Upper lobe of left lung (tissue), 6 donors: Measurements from ENCODE around the gene HASPIN. TPM values are rescaled to one million over a fixed set of nuclear protein-coding genes. Genes with fewer than 3 reads are reported as not detected.

Source experiments
- ATAC-seq, 2 donors: fragments of 200-7000 bp; cut with Tn5 transposase; one replicate each; pipeline ENCODE4 v1.9.1; 2022; ENCODE audit warnings: mild to moderate bottlenecking in 2 of 2, moderate library complexity in 2 of 2; ENCODE audit not compliant: low FRiP score in 2 of 2
- DNase-seq, 2 donors: peaks; one replicate each; pipeline ENCODE4 v3.0.0-alpha.2; 2019 to 2020
- H3K27ac ChIP-seq, 4 donors: fragments of 200-600 bp; sonication (generic); one replicate each; pipeline ENCODE4 v1.5.1; 2016 to 2019
- H3K27me3 ChIP-seq, 4 donors: fragments of 200-600 bp; sonication (generic); one replicate each; pipeline ENCODE4 v1.5.1; 2017 to 2019
- H3K36me3 ChIP-seq, 4 donors: fragments of 200-600 bp; sonication (generic); one replicate each; pipeline ENCODE4 v1.5.1; 2016 to 2019
- H3K4me1 ChIP-seq, 4 donors: fragments of 200-600 bp; sonication (generic); one replicate each; pipeline ENCODE4 v1.5.1; 2018 to 2019
- H3K4me3 ChIP-seq, 4 donors: fragments of 200-600 bp; sonication (generic); one replicate each; pipeline ENCODE4 v1.5.1; 2017 to 2019; ENCODE audit warnings: mild to moderate bottlenecking in 2 of 4, moderate library complexity in 1 of 4
- H3K9me3 ChIP-seq, 4 donors: fragments of 200-600 bp; sonication (generic); one replicate each; pipeline ENCODE4 v1.5.1; 2018 to 2019
- CTCF ChIP-seq, 6 experiments: fragments of 450-650 bp in 4 of 6; fragments of 200-600 bp in 2 of 6; sonication (generic) in 2 of 6; IDR thresholded peaks; one replicate each; pipeline ENCODE4 v1.5.1; 2016 to 2019; ENCODE audit warnings: antibody characterized with exemption in 6 of 6
- EP300 ChIP-seq, 4 donors: sonication (generic); formaldehyde crosslinking; IDR thresholded peaks; one replicate each; pipeline ENCODE4 v1.5.1; 2017; ENCODE audit warnings: antibody characterized with exemption in 4 of 4, control low read depth in 2 of 4
- POLR2A ChIP-seq, 4 donors: fragments of 450-650 bp; IDR thresholded peaks; one replicate each; pipeline ENCODE4 v1.5.1; 2016 to 2017; ENCODE audit warnings: antibody characterized with exemption in 4 of 4, mild to moderate bottlenecking in 2 of 4
- POLR2AphosphoS5 ChIP-seq, 2 donors: sonication (generic); formaldehyde crosslinking; IDR thresholded peaks; one replicate each; pipeline ENCODE4 v1.5.1; 2017; ENCODE audit warnings: antibody characterized with exemption in 2 of 2
- WGBS, 2 donors: methylation state at CpG; one replicate each; pipeline ENCODE4 v1.1.5; 2017 to 2018; 5-methylcytosine and 5-hydroxymethylcytosine counted together
- total RNA-seq, 6 donors: library from RNA; depleted of rRNA in 4 of 6; stranded (reverse); fragments of >200 nt in 4 of 6; gene quantifications; one replicate each; pipeline versions ENCODE4 v1.1.0 to v1.2.1, GENCODE V29; 2016 to 2021
- donor health status: DM: no; HTN: no; CAD: no; lungs with moderate emphysema.
- donor health status: DM: no; HTN: yes; CAD: no; lungs with severe emphysema.

The HASPIN gene
- total RNA-seq, 6 donors from 2014 or later = 0.49 to 1.7 (median 0.81) TPM; not detected in 2

- 47 to 51% methylated on average over 3 to 7 of the region's 13 CpGs for WGBS, 2 donors
- Histone ChIP-seq H3K4me3 (no peak overlapping the region), H3K27ac (no peak overlapping the region), H3K9me3 (no peaks in the 10 kb centered on the region), H3K36me3 (no peaks in the 10 kb centered on the region), H3K4me1 (no peaks in the 10 kb centered on the region), H3K27me3 (peaks cover 0 to 8% (median 2%) of the 10 kb centered on the region in 4 donors)
- no peak for ATAC-seq
- no peak for TF ChIP-seq EP300 (IDR thresholded peaks at IDR 0.05)
- TF ChIP-seq POLR2AphosphoS5 (IDR thresholded peaks at IDR 0.05) = no peak
- TF ChIP-seq POLR2A (IDR thresholded peaks at IDR 0.05) = no peak
- no peak for TF ChIP-seq CTCF (IDR thresholded peaks at IDR 0.05)
- DNase-seq = peak in 1 of 2 donors; percentile 69
Observed at GRCh38 chr17:3685174-3685573, 38.5 kb upstream of the HASPIN start.

DNA sequence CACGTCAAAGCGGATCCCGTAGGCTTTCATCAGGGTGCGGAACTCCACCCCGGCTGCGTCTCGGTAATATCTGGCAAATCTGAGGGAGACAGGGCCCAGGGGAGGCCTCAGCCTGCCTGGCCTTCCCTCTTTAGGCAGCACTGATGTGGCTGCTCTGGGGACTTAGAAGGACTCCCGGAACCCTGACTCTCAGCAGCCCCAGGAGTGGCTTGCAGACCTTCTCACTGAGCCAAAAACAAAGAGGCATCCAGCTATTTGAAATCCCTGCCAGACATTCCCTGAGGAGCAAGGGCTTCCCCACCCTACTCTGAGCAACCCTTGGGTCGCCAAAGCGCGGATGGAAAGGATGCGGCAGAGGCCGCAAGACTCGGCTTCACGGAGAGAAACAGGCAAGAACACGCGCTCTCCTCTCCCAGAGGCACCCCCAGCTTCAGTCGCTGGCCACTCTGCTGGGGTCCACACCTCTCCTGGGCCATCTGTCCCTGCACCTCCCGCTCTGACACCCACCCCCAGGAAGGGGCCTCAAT, 35.6 kb upstream of the HASPIN start:
- DNase-seq (peak in 1 of 2 donors; percentile 42), ATAC-seq (no peak)
- 43 to 59% methylated on average over 11 to 16 of the region's 19 CpGs for WGBS, 2 donors
- Histone ChIP-seq H3K36me3 (no peaks in the 10 kb centered on the region), H3K9me3 (no peaks in the 10 kb centered on the region), H3K27ac (no peak overlapping the region), H3K4me3 (no peak overlapping the region), H3K4me1 (no peaks in the 10 kb centered on the region), H3K27me3 (peaks cover 0 to 8% (median 2%) of the 10 kb centered on the region in 4 donors)
- TF ChIP-seq POLR2A (IDR thresholded peaks at IDR 0.05) (no peak), POLR2AphosphoS5 (IDR thresholded peaks at IDR 0.05) (no peak), CTCF (IDR thresholded peaks at IDR 0.05) (no peak), EP300 (IDR thresholded peaks at IDR 0.05) (no peak)

GRCh38 chr17:3688852-3689261, 34.8 kb upstream of the HASPIN start:
- Histone ChIP-seq H3K4me3 (no peak overlapping the region), H3K4me1 (no peaks in the 10 kb centered on the region)
- 66% methylated on average over 4 of the region's 14 CpGs; no CpG with 5 or more reads in 1 of the 2 donors for WGBS, 2 donors

GRCh38 chr17:3689262-3690093, 34.2 kb upstream of the HASPIN start:
- TF ChIP-seq CTCF (IDR thresholded peaks at IDR 0.05) = no peak
- no peak for TF ChIP-seq EP300 (IDR thresholded peaks at IDR 0.05)
- TF ChIP-seq POLR2A (IDR thresholded peaks at IDR 0.05) = no peak
- TF ChIP-seq POLR2AphosphoS5 (IDR thresholded peaks at IDR 0.05) = no peak
- Histone ChIP-seq H3K4me1 (no peaks in the 10 kb centered on the region), H3K9me3 (no peaks in the 10 kb centered on the region), H3K4me3 (no peak overlapping the region), H3K27me3 (peaks cover 0 to 8% (median 2%) of the 10 kb centered on the region in 4 donors), H3K27ac (no peak overlapping the region), H3K36me3 (no peaks in the 10 kb centered on the region)
- DNase-seq (peak in 1 of 2 donors; percentile 80), ATAC-seq (peak in 1 of 2 donors; percentile 29)
- WGBS, 2 donors = 87 to 89% methylated on average over 30 to 42 of the region's 44 CpGs

More at GRCh38 chr17:3688852-3689261, 34.8 kb upstream of the HASPIN start:
- DNase-seq (peak in 1 of 2 donors; percentile 46), ATAC-seq (peak in 1 of 2 donors; percentile 41)
- no peaks in the 10 kb centered on the region for H3K36me3 ChIP-seq
- peaks cover 0 to 8% (median 2%) of the 10 kb centered on the region in 4 donors for H3K27me3 ChIP-seq
- no peaks in the 10 kb centered on the region for H3K9me3 ChIP-seq
- H3K27ac ChIP-seq = no peak overlapping the region
- TF ChIP-seq CTCF (IDR thresholded peaks at IDR 0.05) (no peak), EP300 (IDR thresholded peaks at IDR 0.05) (no peak), POLR2A (IDR thresholded peaks at IDR 0.05) (no peak)
